PC-9 (cell line): Measurements from ENCODE around the gene RBMS1.

Experiments
- EZH2 ChIP-seq: fragments of 200-600 bp; sonication (generic); IDR thresholded peaks from 2 replicates; pipeline ENCODE4 v1.8.0; 2017; ENCODE audit warnings: antibody characterized with exemption, low read depth
- TF ChIP-seq, protein P1 (sequence below): fragments of 200-600 bp; sonication (generic); conservative IDR thresholded peaks from 2 replicates; pipeline ENCODE4 v1.6.1; 2017; ENCODE audit warnings: mixed run types, antibody characterized with exemption, mild to moderate bottlenecking, moderate library complexity

DNA sequence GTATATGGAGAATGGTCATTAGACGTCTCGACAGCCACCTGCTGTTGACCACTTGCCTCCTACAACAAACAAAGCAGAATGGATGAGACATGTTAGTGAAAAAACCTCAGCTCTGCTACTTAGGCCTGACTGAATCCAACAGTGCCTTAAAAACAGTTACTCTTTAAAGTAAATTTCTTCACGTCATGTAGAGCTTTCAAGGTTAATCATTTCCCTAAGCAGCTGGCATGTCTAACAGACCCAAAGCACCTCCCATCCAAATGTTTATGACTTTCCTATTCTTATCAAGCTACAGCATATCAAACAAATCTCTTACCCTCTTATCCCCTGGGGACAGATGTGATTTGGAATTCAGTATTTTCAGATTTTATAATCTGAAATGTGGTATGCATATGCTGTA lies 218.0 kb downstream of the RBMS1 start:
- TF ChIP-seq, protein P1, sequence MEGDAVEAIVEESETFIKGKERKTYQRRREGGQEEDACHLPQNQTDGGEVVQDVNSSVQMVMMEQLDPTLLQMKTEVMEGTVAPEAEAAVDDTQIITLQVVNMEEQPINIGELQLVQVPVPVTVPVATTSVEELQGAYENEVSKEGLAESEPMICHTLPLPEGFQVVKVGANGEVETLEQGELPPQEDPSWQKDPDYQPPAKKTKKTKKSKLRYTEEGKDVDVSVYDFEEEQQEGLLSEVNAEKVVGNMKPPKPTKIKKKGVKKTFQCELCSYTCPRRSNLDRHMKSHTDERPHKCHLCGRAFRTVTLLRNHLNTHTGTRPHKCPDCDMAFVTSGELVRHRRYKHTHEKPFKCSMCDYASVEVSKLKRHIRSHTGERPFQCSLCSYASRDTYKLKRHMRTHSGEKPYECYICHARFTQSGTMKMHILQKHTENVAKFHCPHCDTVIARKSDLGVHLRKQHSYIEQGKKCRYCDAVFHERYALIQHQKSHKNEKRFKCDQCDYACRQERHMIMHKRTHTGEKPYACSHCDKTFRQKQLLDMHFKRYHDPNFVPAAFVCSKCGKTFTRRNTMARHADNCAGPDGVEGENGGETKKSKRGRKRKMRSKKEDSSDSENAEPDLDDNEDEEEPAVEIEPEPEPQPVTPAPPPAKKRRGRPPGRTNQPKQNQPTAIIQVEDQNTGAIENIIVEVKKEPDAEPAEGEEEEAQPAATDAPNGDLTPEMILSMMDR, result no peak
- no peak for TF ChIP-seq EZH2
